CD4-positive, alpha-beta T cell (primary cell): ENCODE measurements around the gene ONECUT2. TPM values are rescaled to one million over a fixed set of nuclear protein-coding genes. Genes with fewer than 3 reads are reported as not detected.
"Not testable (repeated sequence)": the region's sequence is repeated elsewhere in the genome, so short reads cannot be mapped to it uniquely, and the experiment has no call there.

Experiments
- ATAC-seq: fragments of 200-7000 bp; cut with Tn5 transposase; one replicate; pipeline ENCODE4 v1.10.0; 2022; ENCODE audit warnings: mild to moderate bottlenecking; ENCODE audit not compliant: poor library complexity
- CTCF ChIA-PET: fragments of 350-600 bp; sonication (Branson Sonifier 250); formaldehyde crosslinking; loops from one replicate; lab custom pipeline; 2021; ENCODE audit warnings: antibody characterized with exemption, inconsistent platforms; lab: Charles Lee
- POLR2A ChIA-PET: fragments of 350-600 bp; sonication (Branson Sonifier 250); formaldehyde crosslinking; loops from one replicate; lab custom pipeline; 2021; ENCODE audit warnings: antibody characterized with exemption, inconsistent platforms; lab: Charles Lee
- DNase-seq, 14 experiments: peaks; one replicate each; pipeline ENCODE4 v3.0.0-alpha.2; 2013 to 2020; ENCODE audit warnings: mixed read lengths in 2 of 14
- H3K27ac ChIP-seq, 2 donors: one replicate each; pipeline versions ENCODE4 v1.5.1 to v1.7.0; 2013; ENCODE audit warnings: low read length in 2 of 2, low read depth in 1 of 2, mild to moderate bottlenecking in 1 of 2
- H3K27me3 ChIP-seq, 2 experiments: 1 replicate in 1 of 2; 2 replicates in 1 of 2; pipeline versions ENCODE4 v1.6.1 to v1.7.0; 2013; ENCODE audit warnings: low read length in 2 of 2, control low read depth in 1 of 2, mild to moderate bottlenecking in 1 of 2, moderate library complexity in 1 of 2; ENCODE audit not compliant: insufficient read depth in 2 of 2, control insufficient read depth in 1 of 2
- H3K36me3 ChIP-seq: one replicate; pipeline ENCODE4 v1.6.1; 2013; ENCODE audit warnings: low read length, control low read depth; ENCODE audit not compliant: insufficient read depth
- H3K4me1 ChIP-seq: one replicate; pipeline ENCODE4 v1.6.1; 2013; ENCODE audit warnings: low read length, control low read depth; ENCODE audit not compliant: insufficient read depth
- H3K4me3 ChIP-seq: one replicate; pipeline ENCODE4 v1.5.1; 2013; ENCODE audit warnings: mild to moderate bottlenecking, low read length, moderate library complexity
- H3K9me3 ChIP-seq, 2 experiments: 1 replicate in 1 of 2; 2 replicates in 1 of 2; pipeline versions ENCODE4 v1.6.1 to v1.7.0; 2013; ENCODE audit warnings: low read length in 2 of 2, mild to moderate bottlenecking in 2 of 2, control low read depth in 1 of 2, moderate library complexity in 1 of 2; ENCODE audit not compliant: control insufficient read depth in 1 of 2, insufficient read depth in 1 of 2
- H3K27ac Mint-ChIP-seq: one replicate; pipeline ENCODE4 v1.8.0; 2020; ENCODE audit warnings: mixed read lengths
- H3K27me3 Mint-ChIP-seq: one replicate; pipeline ENCODE4 v1.8.0; 2021; ENCODE audit warnings: mixed read lengths
- H3K36me3 Mint-ChIP-seq: one replicate; pipeline ENCODE4 v1.8.0; 2021; ENCODE audit warnings: low read depth, mixed read lengths
- H3K4me1 Mint-ChIP-seq: one replicate; pipeline ENCODE4 v1.8.0; 2021; ENCODE audit warnings: low read depth, mixed read lengths
- H3K4me3 Mint-ChIP-seq: one replicate; pipeline ENCODE4 v1.8.0; 2020; ENCODE audit warnings: mild to moderate bottlenecking, mixed read lengths
- H3K9me3 Mint-ChIP-seq: one replicate; pipeline ENCODE4 v1.8.0; 2020; ENCODE audit warnings: mixed read lengths
- CTCF ChIP-seq: fragments of 200-600 bp; IDR thresholded peaks from one replicate; pipeline ENCODE4 v1.8.0; 2022; ENCODE audit warnings: antibody characterized with exemption, mild to moderate bottlenecking
- intact Hi-C, 2 experiments: fragments of 100-400 bp; cut with DNase I in 1 of 2; cut with micrococcal nuclease in 1 of 2; formaldehyde crosslinking; loops; one replicate each; pipeline versions ENCODE4 v1.15.1 to v1.9.0; 2023 to 2025; cut with DNase I, micrococcal nuclease
- total RNA-seq, 174 experiments: library from RNA in 2 of 174; stranded (reverse) in 2 of 174; gene quantifications; one replicate each; pipeline ENCODE4 v1.2.3 and lab custom pipeline; 2021 to 2026

The ONECUT2 gene
- total RNA-seq, 2 experiments from 2014 or later: not detected

- Mint-ChIP-seq H3K9me3 (no peaks in the 10 kb centered on the region), H3K4me3 (no peak overlapping the region), H3K27me3 (peaks cover 37% of the 10 kb centered on the region), H3K36me3 (no peaks in the 10 kb centered on the region), H3K4me1 (no peaks in the 10 kb centered on the region), H3K27ac (no peak overlapping the region)
- TF ChIP-seq CTCF: no peak
- H3K9me3 ChIP-seq: no peaks in the 10 kb centered on the region
- DNase-seq: no peak
- no peak overlapping the region for H3K27ac ChIP-seq
- H3K4me3 ChIP-seq: no peak overlapping the region
- POLR2A ChIA-PET: no interaction called here
- no peaks in the 10 kb centered on the region for H3K36me3 ChIP-seq
- no peaks in the 10 kb centered on the region for H3K4me1 ChIP-seq
- no peak for ATAC-seq
- peaks cover 2 to 5% of the 10 kb centered on the region in 2 experiments for H3K27me3 ChIP-seq
- intact Hi-C loops: no loop called here
- CTCF ChIA-PET: no interaction called here
Measured at GRCh38 chr18:57518533-57518932, 83.4 kb downstream of the ONECUT2 start.

- H3K27ac Mint-ChIP-seq: no peak overlapping the region
- POLR2A ChIA-PET: no interaction called here
- CTCF ChIA-PET: no interaction called here
- no peak overlapping the region for H3K4me3 ChIP-seq
- peaks cover 37% of the 10 kb centered on the region for H3K27me3 Mint-ChIP-seq
- no peak for TF ChIP-seq CTCF
- H3K4me1 ChIP-seq: no peaks in the 10 kb centered on the region
- H3K36me3 Mint-ChIP-seq: no peaks in the 10 kb centered on the region
- H3K4me1 Mint-ChIP-seq: no peaks in the 10 kb centered on the region
- no peak for DNase-seq
- no peak for ATAC-seq
- H3K4me3 Mint-ChIP-seq: no peak overlapping the region
- H3K27ac ChIP-seq: no peak overlapping the region
- no peaks in the 10 kb centered on the region for H3K9me3 ChIP-seq
- intact Hi-C loops: no loop called here
- H3K27me3 ChIP-seq: peaks cover 2 to 5% of the 10 kb centered on the region in 2 experiments
- no peaks in the 10 kb centered on the region for H3K9me3 Mint-ChIP-seq
- no peaks in the 10 kb centered on the region for H3K36me3 ChIP-seq
Measured at GRCh38 chr18:57519668-57520424, 84.7 kb downstream of the ONECUT2 start.

GRCh38 chr18:57522348-57522747 lies 87.2 kb downstream of the ONECUT2 start:
- H3K4me3 ChIP-seq, H3K36me3 Mint-ChIP-seq, H3K4me1 Mint-ChIP-seq, CTCF ChIA-PET, H3K9me3 Mint-ChIP-seq, H3K4me1 ChIP-seq, ATAC-seq, H3K27me3 ChIP-seq, H3K36me3 ChIP-seq, H3K4me3 Mint-ChIP-seq, H3K27ac ChIP-seq, H3K27ac Mint-ChIP-seq, POLR2A ChIA-PET, intact Hi-C loops, DNase-seq, H3K9me3 ChIP-seq: not testable (repeated sequence)
- H3K27me3 Mint-ChIP-seq: peaks cover 25% of the 10 kb centered on the region
